Stimulated activated CD4-positive, alpha-beta T cell treated with anti-CD3 and anti-CD28 coated beads, Interleukin-4, amount 100 ng/mL, for 48 hours (primary cell): ENCODE measurements around the gene AATK.

Source experiments
- DNase-seq, 2 donors: peaks; one replicate each; pipeline ENCODE4 v3.0.0-alpha.2; 2020; ENCODE audit warnings: low read depth in 2 of 2

AATK gene

DNA sequence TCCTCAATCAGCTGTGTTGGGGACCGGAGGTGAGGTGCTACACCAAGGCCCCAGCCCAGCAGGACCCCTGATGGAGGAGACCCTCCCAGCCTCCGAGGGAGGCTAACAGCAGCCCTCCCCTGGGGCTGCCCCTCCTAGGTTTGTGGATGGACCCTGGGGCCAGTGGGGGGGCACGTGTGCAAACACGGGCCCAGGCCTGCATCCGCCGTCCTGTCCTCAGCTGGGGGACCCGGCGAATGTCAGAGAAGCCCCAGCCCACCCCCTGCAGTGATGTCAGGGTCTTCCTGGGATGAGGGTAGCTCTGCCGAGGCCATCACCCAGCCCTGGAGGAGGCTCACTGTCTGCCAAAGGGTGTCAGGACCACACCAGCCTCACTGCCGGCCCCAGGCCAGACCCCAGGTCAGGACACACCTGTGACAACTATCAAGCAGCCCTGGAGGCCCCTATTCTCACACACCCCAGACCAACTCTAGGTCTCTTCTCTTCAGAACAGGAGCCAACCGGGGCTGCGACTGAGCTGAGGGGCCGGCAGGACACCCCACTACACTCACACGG, 30.0 kb upstream of the AATK start:
- no peak for DNase-seq

DNA sequence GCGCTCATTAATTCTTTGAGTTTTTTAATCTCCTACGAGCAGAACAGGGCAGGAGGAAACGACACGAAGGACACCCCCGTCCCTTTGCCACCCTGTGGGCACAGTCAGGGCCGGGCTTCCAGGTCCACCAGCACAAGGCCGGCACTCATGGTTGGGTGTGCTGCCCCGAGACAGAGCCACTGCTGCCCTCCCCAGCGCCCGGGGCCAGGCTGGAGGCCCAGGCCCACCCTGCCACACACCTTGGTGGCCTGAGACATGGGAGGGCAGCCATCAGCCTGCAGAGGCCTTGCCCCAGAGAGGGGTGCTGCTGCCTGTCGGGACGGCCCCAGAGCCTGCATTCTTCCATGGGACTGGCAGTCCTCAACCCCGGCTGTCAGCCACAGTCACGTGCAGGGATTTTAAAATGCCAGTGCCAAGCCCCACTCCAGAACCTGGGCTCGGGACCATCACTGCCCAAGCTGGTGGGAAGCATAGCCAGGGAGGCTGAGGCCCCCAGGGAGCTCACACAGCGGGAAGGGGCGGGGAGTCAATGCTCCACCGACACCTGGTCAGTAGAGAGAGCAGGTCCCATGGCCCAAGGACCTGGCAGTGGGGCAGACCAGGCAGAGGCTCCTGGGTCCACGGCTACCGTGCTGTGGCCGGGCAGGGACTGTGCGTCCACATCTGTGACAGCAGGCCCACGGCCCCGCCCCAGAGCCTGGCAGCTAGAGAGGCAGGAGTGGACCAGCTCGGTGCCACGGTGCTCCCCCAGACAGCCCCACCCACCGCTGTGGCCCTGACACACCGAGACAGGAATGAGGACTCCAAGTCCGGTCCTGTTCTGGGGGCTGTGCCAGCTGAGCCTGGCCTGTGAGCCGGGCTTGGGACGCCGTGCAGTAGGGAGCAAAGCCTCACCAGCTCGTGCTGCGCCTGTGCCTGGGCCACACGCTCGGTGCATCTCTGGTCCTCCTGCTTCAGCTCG, 29.2 kb upstream of the AATK start:
- DNase-seq: no peak

DNA sequence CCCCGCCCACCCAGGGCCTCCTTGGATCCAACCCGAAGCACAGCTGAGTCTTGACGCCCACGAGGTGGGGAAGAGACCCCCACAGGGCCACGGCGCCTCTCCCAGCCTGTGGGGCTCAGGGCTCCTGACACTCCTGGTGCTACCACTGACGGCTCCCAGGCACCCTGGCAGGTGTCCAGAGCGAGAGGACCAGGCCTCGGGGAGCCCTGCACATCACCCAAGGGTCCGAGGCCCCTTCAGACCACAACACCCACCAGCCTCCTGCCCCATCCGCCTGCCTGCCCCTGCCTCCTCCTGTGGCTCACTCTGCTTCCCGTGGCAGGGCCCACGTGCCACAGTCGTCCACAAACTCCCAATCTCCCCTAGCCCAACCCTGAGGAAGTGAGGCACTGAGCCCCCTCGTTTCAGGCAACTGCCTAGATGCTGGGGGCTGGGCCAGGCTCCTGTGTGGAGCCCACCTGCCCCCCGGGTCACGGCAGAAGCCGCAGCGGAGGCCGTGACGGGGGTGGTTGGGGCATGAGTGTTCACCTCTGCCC, 28.3 kb upstream of the AATK start:
- DNase-seq: no peak

DNA sequence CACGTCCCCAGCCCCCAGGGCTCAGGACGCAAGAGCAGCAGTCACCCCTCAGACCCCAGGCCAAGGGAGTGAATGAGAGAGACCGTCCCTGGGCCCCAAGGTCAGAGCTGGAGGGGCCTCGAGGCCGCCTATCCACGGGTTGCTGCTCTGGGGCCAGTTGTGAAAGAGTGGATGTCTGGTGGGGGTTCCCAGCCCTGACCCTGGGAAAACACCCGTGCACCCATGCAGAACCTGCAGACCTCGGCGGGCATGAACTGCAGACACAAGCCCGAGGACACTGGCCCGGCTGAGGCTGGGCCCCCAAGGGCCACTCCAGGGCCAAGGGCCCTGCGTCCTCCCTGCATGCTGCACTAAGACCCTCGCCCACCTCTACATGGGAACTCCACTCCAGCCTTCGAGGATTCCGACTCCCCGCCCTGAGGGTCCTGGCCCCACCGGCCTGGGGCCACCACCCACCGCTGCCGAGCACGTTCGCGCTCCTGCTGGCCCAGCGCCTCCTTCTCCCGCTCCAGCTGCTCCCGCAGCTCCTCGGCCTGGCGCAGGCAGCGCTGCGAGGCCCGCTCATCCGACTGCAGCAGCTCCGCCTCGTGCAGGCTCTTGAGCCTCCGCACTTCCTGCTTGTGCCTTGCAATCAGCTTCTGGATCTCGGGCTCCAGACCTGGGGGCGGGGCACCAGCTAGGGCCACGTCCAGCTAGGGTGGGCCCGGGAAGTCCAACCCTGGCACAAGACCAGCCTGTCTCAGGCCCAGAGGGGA, 27.6 kb upstream of the AATK start:
- no peak for DNase-seq

DNA sequence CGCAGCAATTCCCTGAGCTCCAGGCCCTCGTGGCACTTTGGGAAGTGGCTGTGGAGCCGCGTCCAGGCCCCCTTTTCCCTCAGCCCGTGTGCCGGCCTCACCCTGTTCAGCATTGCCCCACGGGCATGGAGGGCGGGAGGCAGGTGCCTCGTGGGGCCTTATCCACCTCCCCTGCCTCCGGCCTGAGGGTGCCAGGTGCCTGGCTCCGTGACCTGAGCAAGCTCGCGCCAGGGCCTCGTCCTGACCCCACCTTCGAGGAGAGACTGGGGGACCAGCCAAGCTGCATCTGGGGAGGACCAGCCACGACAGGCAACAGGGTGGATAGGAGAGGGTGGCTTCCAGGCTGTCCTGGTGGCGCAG, 27.0 kb upstream of the AATK start:
- no peak for DNase-seq

DNA sequence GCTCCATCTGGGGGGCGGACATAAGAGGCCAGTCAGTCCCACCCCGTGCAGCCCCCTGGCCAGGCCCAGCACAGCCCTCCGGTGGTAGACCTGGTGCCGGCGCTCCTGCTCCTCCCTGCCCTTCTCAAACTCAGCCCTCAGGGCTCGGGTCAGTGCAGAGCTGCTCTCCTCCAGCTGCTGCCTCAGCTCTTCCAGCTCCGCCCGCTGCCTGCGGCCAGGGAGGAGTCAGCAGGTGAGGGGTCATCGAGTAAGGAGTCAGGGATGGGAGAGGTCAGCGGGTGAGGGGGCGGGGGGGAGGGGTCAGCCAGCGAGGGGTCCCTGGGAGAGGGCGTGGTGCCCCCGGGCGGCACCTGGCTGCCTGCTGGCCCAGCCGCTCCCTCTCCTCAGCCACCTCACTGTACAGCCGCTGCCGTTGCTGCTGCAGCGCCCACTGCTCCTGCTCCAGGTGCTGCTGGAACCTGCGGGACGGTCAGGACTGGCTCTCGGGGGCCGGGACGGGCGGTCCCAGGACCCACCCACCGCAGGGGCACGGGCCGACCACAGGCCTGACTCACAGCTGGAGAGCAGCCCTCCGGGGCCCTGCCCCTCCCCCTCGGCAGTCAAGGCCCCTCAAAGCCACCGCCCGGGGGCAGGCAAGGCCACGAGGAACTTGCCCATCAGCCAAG, 26.5 kb upstream of the AATK start:
- no peak for DNase-seq

DNA sequence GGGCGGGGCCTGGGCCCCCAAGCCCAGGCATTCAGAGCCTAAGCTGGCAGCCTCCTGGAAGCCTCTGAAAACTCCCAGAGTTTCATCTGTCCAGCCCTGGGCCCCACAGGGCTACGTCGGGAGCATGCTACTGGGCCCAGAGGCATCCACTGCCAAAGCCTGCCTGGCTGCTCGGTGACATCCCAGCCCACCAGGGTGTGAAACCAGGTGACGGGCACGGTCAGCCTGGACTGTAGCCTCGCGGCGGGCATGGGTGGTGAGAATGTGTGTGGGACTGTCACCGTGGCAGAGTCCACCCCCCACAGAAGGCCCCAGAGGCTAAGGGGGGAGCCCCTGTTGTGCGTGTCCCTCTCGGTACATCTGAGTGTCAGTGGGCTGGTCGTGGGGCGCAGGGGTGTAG, 25.6 kb upstream of the AATK start:
- DNase-seq: no peak

DNA sequence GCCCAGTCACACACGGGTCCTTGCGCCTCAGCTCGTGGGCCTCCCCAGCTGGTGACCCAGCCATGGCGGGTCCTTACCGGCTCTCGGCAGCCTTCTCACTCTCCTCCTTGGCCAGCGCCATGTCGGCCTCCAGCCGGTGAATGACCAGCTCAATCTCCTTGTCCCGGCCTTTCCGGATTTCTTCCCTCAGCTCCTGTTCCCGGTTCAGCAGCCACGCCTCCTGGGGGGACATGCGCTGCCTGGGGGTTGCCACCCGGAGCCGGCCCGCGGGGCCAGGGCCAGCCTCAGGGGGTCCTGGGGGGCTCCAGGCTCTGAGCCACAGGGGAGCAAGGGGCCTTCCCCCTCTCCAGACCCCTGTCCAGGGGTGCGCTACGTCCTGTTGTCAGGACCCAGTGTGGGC, 25.1 kb upstream of the AATK start:
- DNase-seq: no peak

DNA sequence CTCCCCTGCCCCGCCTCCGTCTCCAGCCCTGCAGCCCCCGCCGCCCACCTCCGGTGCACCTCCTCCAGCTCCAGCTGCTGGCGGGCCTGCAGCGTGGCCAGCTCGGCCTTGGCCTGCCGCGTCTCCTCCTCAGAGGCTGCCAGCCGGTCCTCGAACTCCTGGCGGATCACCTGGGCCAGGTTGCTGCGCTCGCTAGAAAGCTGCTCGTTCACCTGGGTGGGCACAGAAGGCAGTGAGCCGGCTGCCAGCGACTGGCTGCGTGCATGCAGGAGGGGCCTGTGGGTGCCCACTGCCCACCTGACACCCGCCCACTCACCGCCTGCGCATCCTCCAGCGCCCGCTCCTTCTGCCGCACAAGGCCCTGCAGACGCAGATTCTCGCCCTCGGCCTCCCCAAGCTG, 24.6 kb upstream of the AATK start:
- DNase-seq: no peak

DNA sequence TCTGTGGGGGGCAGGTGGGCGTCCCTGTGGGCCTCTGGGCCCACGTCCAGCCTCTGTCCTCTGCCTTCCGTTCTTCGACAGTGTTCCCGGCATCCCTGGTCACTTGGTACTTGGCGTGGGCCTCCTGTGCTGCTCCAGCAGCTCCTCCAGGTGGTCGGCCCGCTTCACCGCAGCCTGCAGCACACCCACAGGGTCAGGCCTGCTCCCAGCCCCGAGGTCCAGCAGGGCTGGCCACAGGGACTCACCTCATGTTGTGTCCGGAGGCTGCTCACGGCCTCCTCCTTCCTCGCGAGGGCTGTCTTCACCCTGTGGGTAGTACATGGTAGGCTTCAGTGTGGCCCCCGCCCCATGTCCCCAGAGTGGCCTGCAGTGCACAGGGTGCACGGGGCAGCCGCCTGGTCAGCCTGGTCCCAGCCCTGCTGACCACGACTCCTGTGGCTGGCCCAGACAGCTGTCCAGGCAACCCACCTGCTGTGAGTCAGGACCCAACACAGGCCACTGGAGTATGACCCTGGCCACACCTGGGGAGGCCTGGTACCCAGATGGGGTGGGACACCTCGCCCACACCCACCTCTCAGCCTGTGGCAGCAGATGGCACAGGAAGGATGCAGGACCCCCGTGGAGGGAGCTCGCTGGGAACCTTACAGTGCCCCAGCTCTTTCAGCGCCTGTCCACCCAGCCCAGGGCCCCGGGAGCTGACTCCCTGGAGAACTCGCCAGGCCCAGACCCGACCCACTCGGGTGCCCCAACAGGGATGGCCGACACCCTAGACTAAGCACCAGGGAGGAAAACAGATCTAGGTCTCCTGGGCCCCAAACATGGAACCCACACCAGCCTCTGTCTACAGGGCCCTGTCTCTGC, 23.9 kb upstream of the AATK start:
- no peak for DNase-seq

DNA sequence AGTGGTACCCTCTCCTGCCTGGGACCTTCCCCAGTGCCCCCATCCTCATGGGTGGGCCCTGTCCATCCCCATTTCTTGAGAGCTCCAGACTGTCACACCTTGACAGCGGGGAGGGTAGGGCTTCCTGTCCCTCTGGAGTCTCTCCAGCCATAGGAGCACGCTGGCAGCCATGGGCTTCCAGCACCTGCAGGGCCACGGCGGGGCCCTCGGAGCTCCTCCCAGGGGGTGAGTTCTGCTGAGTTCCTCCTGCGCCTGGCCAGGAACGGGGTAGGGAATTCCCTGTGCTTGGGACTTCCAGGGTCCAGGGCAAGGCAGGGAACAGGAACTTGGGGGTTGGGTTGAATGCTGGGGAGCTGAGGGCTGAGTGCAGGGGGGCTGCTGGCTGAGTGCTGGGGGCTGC, 23.0 kb upstream of the AATK start:
- DNase-seq: no peak

DNA sequence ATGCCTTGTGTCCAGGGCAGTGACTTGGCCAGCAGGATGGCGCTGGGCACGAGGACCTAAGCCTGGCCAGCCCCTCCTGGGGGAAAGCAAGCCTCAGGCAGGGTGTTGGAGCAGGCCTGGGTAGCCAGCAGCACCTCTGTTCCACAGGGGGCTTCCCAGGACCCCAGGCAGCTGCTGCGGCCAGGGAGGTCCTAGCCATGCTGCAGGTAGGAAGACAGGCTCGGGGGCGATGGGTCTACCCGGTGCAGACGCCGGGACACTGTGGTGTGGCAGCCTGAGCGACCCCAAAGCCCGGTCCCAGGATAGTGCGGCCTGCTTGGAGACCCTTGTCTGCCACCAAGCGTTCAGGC, 22.4 kb upstream of the AATK start:
- DNase-seq: no peak

DNA sequence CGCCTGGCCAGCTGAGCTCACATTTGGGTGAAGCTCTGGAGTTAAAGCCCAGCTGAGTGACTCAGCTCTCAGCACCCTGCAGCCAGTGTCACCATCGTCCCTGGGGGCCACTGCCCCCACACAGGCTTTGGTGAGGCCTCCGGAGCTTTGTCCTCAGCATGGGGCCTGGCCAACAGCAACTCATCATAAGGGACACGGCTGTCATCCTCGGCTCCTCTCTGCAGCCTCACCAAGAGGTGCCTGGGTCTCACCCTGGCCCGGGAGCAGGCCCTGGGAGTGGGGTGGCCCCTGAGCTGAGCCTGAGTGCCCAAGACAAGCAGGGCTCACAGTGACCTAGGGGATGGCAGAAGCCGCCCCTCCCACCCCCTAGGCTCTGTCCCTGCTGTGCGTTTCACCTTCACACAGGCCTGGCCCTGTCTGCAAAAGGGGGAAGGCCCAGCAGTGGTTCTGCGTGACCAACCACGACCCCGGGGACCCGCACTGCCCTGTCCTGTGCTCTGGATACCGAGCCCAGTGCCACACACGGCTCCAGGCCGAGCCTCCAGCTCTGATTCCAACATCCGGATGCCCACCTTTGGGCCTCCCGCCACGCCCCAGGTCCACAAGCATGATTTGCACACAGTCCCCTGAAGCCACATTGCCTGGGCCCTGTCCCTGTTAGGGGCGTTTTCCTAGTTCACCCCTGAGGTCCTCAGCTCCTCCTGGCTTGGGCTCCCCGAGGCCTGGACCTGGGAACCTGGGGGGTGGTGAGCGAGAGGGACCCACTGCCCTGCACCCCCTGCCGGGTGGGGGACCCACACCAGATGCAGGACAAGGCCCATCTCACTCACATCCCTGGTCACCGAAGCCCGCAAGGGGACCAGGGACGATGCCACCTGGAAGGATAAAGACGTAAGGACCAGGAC, 21.8 kb upstream of the AATK start:
- no peak for DNase-seq

DNA sequence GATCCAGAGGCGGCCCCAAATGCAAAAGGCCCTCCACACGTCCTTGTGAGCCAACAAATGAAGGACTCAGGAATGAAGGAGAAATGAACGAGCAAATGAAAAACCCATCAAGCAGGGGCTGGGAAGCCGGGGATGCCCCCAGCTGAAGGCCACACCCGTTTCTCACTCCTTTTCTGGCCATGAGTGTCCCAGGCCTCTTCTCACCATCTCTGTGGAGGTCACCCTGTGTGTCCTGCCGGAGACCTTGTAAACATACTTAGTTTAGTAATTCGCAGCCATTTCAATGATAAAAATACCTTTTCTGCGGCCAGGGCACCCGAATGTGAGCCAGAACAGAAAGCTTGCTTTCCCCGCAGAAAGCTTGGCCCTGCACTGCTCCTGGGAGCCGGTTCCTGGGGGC, 21.1 kb upstream of the AATK start:
- no peak for DNase-seq

DNA sequence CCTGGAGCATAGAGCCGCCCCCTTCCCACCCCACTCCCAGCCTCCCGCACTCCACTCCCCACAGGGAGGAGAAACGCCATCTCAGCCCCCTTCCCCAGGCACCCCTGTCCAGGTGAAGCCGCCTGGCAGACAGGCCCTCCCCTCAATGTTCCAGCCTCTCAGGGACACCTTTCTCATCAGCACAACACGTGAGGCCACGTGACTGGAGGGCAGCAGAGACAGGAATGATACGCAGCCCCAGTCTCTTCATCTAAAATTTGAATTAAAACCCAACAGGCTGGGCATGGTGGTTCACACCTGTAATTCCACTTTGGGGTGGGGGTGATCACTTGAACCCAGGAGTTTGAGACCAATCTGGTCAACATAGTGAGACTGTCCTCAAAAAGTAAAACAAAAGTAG, 20.2 kb upstream of the AATK start:
- no peak for DNase-seq

DNA sequence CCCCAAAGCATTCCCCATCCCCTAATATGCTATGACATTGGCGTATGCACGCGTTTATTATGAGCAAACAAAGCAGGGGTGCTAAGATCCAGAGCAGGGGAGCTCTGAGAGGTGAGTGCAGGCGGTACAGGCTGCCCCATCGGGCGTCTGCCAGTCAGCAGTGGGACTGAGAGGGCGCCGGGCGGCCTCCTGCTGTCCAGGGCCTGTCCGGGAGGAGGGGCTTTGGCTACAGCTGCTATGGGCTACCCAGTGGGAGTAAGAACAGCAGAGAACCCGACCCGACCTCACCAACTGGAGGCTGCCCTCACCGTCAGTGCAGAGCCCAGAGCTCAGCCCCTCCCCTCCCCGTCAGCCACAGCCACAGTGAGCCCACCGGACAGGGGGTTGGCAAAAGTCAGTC, 18.5 kb upstream of the AATK start:
- no peak for DNase-seq

DNA sequence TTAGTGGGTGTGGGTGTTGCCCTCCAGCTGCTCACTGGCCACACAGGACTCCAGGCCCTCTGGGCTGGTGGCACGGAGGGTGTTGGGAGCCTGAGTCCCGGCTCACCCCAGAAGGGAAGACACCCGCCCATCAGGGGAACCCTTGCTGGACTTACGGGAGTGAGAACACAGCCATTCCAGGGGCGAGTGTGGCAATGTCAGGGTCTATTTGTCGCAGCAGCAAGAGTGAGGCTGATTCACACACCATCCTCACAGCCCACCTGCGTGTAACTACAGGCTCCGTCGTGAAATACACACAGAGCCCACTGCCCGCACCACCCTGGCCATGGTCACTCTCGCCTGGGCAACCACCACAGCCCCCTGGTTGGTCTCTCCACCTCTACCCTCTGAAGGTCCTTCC, 17.8 kb upstream of the AATK start:
- no peak for DNase-seq

DNA sequence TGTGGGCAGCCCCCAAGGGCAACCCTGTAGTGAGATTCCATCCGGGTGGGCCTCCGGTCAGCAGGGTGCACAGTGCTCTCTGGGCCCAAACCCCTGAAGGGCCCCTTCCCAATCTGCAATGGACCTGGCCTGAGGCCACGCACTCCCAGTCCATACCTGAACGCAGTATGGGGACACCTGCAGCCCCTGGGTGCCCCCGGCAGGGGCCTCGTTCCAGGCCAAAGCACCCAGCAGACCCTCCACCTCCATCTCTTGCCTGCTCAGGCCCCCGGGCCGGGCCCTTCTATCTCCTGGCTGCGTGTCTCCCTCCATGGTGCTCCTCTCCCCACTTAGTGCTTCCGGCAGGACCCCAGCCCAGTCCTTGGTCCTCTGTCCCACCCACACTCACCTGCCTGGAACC, 17.3 kb upstream of the AATK start:
- DNase-seq: no peak

DNA sequence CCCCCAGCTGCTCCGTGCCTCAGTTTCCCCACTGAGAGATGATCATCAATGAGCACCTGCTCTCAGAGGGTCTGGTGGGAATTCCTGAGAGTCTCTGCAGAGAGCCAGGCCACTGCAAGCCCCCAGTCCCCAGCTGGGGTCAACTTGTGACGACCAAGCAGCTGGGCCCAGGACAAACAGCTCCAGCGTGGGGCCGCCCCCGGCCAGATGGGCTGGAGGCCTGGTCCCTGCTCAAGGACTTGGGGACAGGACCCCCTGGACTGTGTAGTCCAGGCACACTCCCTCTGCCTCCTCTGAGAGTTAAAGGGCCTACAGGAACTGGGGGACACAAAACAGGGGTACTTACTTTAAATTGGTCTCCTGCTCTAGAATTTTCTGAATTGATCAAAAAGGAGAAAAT, 16.6 kb upstream of the AATK start:
- no peak for DNase-seq

DNA sequence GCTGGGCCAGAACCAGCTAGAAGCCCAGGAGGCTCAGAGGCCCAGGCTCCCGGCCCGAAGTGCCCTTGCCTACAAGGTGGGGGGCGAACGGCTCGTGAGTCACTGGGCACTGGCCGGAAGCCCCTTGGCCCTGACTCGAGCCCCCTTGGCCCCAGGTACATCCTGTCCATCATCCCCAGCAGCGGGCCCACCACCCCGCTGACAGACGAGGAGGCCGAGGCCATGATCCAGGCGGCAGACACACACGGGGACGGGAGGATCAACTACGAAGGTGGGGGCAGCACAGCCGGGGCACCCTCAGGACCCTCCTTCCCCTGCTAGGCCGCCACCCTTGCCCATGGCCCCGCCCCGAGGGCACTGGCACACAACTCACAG, 15.8 kb upstream of the AATK start:
- DNase-seq: no peak
